Measurements from ENCODE around the gene JMJD8. TPM values are rescaled to one million over a fixed set of nuclear protein-coding genes. Genes with fewer than 3 reads are reported as not detected.
"Not testable (repeated sequence)": the region's sequence is repeated elsewhere in the genome, so short reads cannot be mapped to it uniquely, and the experiment has no call there.

Gene JMJD8
- total RNA-seq, 1 donor from 2014 or later = 26.1 TPM

DNA sequence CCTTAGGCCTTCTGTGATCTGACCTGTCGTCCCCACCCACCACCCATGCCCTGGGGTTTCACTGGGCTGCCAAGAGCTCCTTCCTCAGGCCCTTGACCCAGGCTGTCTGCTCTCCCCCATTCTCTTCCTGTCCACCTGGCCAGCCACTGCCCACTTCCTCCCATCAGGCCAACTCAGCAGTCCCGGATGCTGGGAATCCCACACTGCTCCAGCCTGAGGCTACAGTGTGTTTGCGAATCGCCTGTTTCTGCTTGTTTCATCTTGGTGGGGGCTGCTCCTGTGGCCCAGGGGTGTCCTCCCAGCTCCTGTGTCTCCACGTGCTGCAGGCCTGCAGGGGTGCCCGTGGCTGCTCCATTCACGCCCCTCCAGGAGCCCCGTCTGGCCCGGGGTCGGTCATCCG is 29.9 kb upstream of the JMJD8 start:
- Mint-ChIP-seq H3K27ac (ENCODE audit: unreplicated experiment) (peak overlapping the region; percentile 76), H3K9me3 (ENCODE audit: unreplicated experiment) (peaks cover 13% of the 10 kb centered on the region), H3K36me3 (ENCODE audit: unreplicated experiment) (no peaks in the 10 kb centered on the region), H3K4me1 (ENCODE audit: low read depth, unreplicated experiment) (peaks cover 19% of the 10 kb centered on the region), H3K27me3 (ENCODE audit: unreplicated experiment) (peaks cover 18% of the 10 kb centered on the region), H3K4me3 (ENCODE audit: unreplicated experiment) (peak overlapping the region; percentile 59)
- TF ChIP-seq, protein P1, sequence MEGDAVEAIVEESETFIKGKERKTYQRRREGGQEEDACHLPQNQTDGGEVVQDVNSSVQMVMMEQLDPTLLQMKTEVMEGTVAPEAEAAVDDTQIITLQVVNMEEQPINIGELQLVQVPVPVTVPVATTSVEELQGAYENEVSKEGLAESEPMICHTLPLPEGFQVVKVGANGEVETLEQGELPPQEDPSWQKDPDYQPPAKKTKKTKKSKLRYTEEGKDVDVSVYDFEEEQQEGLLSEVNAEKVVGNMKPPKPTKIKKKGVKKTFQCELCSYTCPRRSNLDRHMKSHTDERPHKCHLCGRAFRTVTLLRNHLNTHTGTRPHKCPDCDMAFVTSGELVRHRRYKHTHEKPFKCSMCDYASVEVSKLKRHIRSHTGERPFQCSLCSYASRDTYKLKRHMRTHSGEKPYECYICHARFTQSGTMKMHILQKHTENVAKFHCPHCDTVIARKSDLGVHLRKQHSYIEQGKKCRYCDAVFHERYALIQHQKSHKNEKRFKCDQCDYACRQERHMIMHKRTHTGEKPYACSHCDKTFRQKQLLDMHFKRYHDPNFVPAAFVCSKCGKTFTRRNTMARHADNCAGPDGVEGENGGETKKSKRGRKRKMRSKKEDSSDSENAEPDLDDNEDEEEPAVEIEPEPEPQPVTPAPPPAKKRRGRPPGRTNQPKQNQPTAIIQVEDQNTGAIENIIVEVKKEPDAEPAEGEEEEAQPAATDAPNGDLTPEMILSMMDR (IDR thresholded peaks at IDR 0.05; ENCODE audit: partially characterized antibody, unreplicated experiment) = no peak
- DNase-seq = no peak

DNA sequence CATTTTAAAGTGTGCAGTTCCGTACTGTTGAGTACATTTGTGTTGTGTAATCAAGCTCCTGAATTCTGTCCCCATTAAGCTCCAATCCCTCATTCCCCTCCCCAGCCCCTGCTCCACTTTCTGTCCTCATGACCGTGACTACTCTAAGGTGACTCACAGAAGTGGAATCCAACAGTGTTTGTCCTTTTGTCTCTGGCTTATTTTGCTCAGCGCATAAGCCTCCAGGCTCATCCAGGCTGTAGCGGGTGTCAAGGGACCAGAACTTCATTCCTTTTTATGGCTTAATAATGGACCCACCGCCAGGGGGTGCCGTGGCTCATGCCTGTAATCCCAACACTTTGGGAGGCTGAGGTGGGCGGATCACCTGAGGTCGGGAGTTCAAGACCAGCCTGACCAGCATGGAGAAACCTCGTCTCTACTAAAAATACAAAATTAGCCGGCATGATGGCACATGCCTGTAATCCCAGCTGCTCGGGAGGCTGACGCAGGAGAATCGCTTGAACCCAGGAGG is 28.7 kb upstream of the JMJD8 start:
- DNase-seq; H3K36me3 Mint-ChIP-seq (ENCODE audit: unreplicated experiment): not testable (repeated sequence)
- H3K27me3 Mint-ChIP-seq (ENCODE audit: unreplicated experiment) = peaks cover 24% of the 10 kb centered on the region
- H3K4me3 Mint-ChIP-seq (ENCODE audit: unreplicated experiment) = peak overlapping the region; percentile 58
- peak overlapping the region; percentile 48 for H3K27ac Mint-ChIP-seq (ENCODE audit: unreplicated experiment)
- peaks cover 20% of the 10 kb centered on the region for H3K4me1 Mint-ChIP-seq (ENCODE audit: low read depth, unreplicated experiment)
- peaks cover 15% of the 10 kb centered on the region for H3K9me3 Mint-ChIP-seq (ENCODE audit: unreplicated experiment)
- TF ChIP-seq, protein P1 (IDR thresholded peaks at IDR 0.05; ENCODE audit: partially characterized antibody, unreplicated experiment) = peak; percentile 71

DNA sequence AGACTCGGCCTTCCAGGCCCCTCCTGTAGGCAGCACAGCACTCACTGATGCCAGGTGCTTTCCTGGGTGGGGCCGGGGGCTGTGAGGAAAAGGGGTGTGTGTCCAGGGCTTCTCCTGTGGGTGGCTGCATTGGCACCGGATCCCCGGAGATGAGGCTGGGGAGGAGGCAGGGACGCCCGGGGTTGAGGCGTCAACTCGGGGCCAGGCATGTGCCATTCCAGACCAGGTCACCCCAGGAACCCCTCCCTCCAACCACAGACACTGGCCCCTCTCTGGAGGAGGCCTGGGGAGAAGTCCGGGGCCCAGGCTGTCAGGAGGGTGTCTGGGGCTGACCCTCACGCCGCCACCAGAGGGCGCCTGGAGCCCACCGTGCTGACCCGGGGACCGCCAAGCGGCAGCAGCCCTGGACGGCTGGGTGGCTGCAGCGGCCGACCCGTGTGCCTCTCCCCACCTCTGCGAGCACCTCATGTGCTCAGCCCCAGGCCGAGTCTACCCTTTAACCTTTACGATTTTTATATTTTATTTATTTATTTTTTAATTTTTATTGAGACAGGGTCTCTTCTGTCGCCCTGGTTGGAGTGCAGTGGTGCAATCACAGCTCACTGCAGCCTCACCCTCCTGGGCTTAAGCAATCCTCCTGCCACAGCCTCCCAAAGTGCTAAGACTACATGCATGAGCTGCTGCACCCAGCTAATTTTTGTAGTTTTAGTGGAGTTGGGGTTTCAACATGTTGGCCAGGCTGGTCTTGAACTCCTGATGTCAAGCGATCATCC is 27.6 kb upstream of the JMJD8 start:
- DNase-seq = peak; percentile 93
- peaks cover 21% of the 10 kb centered on the region for H3K9me3 Mint-ChIP-seq (ENCODE audit: unreplicated experiment)
- no peak overlapping the region for H3K27ac Mint-ChIP-seq (ENCODE audit: unreplicated experiment)
- TF ChIP-seq, protein P1 (IDR thresholded peaks at IDR 0.05; ENCODE audit: partially characterized antibody, unreplicated experiment) = peak; percentile 95
- H3K4me1 Mint-ChIP-seq (ENCODE audit: low read depth, unreplicated experiment) = peaks cover 20% of the 10 kb centered on the region
- H3K36me3 Mint-ChIP-seq (ENCODE audit: unreplicated experiment) = no peaks in the 10 kb centered on the region
- H3K27me3 Mint-ChIP-seq (ENCODE audit: unreplicated experiment) = peaks cover 26% of the 10 kb centered on the region
- H3K4me3 Mint-ChIP-seq (ENCODE audit: unreplicated experiment) = no peak overlapping the region

DNA sequence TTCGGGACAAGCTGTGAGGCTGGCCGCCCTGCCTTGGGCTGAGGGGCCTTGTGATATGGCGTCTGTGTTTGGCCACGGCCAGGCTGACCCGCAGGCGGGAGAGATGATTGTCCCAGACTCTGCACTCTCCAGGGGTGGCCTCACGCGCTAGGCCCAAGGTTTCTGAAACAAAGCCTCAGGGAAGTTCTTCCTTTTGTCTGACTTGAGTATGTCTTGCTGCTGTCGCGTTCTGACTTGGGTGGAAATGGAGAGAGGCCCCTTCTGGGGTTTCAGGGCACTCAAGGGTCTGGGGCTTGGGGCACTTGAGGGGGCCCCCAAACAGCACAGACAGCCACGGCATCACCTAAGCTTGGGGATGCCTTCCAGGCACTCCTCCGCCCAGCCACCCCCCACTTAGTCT is 26.9 kb upstream of the JMJD8 start:
- DNase-seq = no peak
- Mint-ChIP-seq H3K4me3 (ENCODE audit: unreplicated experiment) (no peak overlapping the region), H3K27me3 (ENCODE audit: unreplicated experiment) (peaks cover 23% of the 10 kb centered on the region), H3K9me3 (ENCODE audit: unreplicated experiment) (peaks cover 23% of the 10 kb centered on the region), H3K27ac (ENCODE audit: unreplicated experiment) (peak overlapping the region; percentile 98), H3K4me1 (ENCODE audit: low read depth, unreplicated experiment) (peaks cover 20% of the 10 kb centered on the region), H3K36me3 (ENCODE audit: unreplicated experiment) (no peaks in the 10 kb centered on the region)
- TF ChIP-seq, protein P1 (IDR thresholded peaks at IDR 0.05; ENCODE audit: partially characterized antibody, unreplicated experiment) = no peak

DNA sequence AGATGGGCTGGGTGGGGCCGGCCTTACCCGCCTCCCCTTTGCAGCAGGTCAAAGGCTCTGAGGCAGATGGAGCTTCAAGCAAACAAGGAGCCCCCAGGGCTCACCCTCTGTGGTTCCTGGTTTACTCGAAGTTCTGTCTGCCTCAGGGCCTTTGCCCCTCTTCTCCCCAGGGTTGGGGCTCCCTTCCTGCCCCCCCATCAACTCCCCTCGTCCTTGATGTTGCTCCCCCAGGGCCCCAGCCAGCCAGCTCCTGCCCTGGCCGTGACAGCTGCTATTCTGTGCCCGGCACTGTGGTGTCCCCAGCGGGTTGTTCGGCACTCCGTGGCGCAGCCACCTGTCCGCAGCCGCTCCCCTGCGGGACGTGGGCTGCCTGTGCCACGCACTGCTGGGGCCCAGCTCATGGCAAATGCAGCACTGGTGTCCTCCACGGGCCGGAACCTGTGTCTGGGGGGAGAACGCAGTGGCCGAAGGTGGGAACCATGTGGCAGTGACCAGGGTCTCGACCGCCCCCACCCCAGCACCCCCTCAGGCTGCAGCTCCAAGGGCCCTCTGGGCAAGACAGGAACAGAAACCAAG is 26.5 kb upstream of the JMJD8 start:
- peak overlapping the region; percentile 98 for H3K27ac Mint-ChIP-seq (ENCODE audit: unreplicated experiment)
- peaks cover 20% of the 10 kb centered on the region for H3K4me1 Mint-ChIP-seq (ENCODE audit: low read depth, unreplicated experiment)
- H3K27me3 Mint-ChIP-seq (ENCODE audit: unreplicated experiment) = peaks cover 23% of the 10 kb centered on the region
- H3K36me3 Mint-ChIP-seq (ENCODE audit: unreplicated experiment) = no peaks in the 10 kb centered on the region
- peaks cover 23% of the 10 kb centered on the region for H3K9me3 Mint-ChIP-seq (ENCODE audit: unreplicated experiment)
- TF ChIP-seq, protein P1 (IDR thresholded peaks at IDR 0.05; ENCODE audit: partially characterized antibody, unreplicated experiment) = no peak
- H3K4me3 Mint-ChIP-seq (ENCODE audit: unreplicated experiment) = peak overlapping the region; percentile 80
- no peak for DNase-seq

Measured in glutamatergic neuron (in vitro differentiated cells).